SU-DHL-6 (cell line): ENCODE measurements around the gene RHOH.

ENCODE experiments used
- EZH2phosphoT487 ChIP-seq: fragments of 200-600 bp; sonication (generic), shearing (Covaris generic); conservative IDR thresholded peaks from 2 replicates; pipeline ENCODE4 v1.6.1; 2018; ENCODE audit warnings: mild to moderate bottlenecking, antibody characterized with exemption, low read length, moderate library complexity, mixed read lengths
- TF ChIP-seq, protein P1 (sequence below): fragments of 200-600 bp; sonication (generic); IDR thresholded peaks from one replicate; pipeline ENCODE4 v1.5.1; 2017; ENCODE audit warnings: antibody characterized with exemption, mild to moderate bottlenecking, low read length, moderate library complexity; ENCODE audit not compliant: insufficient read depth, poor library complexity, severe bottlenecking

DNA sequence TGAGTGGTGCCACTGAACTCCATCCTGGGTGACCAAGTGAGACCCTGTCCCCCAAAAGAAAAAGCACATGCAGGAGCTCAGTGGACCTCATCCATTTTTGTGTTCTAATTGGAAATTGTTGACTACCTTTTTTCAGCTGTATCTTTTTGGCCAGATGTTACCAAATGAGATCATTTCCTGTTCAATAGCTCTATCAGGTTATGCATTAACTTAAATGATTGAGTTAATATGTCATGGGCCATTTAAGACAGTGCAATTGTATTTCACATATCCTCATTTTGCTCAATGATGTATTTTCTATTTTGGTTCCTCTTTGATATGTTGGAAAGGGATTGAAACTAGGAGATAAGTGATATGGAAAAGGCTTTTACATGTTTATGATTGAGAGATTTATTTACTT is 26.2 kb upstream of the RHOH start:
- TF ChIP-seq, protein P1, sequence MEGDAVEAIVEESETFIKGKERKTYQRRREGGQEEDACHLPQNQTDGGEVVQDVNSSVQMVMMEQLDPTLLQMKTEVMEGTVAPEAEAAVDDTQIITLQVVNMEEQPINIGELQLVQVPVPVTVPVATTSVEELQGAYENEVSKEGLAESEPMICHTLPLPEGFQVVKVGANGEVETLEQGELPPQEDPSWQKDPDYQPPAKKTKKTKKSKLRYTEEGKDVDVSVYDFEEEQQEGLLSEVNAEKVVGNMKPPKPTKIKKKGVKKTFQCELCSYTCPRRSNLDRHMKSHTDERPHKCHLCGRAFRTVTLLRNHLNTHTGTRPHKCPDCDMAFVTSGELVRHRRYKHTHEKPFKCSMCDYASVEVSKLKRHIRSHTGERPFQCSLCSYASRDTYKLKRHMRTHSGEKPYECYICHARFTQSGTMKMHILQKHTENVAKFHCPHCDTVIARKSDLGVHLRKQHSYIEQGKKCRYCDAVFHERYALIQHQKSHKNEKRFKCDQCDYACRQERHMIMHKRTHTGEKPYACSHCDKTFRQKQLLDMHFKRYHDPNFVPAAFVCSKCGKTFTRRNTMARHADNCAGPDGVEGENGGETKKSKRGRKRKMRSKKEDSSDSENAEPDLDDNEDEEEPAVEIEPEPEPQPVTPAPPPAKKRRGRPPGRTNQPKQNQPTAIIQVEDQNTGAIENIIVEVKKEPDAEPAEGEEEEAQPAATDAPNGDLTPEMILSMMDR, result no peak
- no peak for TF ChIP-seq EZH2phosphoT487
